Measurements from ENCODE around the gene CDHR2.
"Not testable (repeated sequence)": the region's sequence is repeated elsewhere in the genome, so short reads cannot be mapped to it uniquely, and the experiment has no call there.

Gene CDHR2

GRCh38 chr5:176550937-176551336 lies 1.8 kb downstream of the CDHR2 start:
- H3K36me3 ChIP-seq (ENCODE audit: control insufficient read depth in 4 of 4, insufficient read depth in 4 of 4, low read length in 3 of 4); H3K9me3 ChIP-seq (ENCODE audit: control extremely low read depth in 1 of 5, control insufficient read depth in 4 of 5, insufficient read depth in 2 of 5, low read depth in 1 of 5, low read length in 4 of 5); H3K27ac ChIP-seq (ENCODE audit: insufficient read depth in 1 of 2, low read depth in 1 of 2, low read length in 2 of 2, poor library complexity in 1 of 2, severe bottlenecking in 2 of 2); POLR2A ChIA-PET; DNase-seq; H3K27me3 ChIP-seq (replicated peaks in 2 of 5; ENCODE audit: control insufficient read depth in 4 of 5, insufficient read depth in 5 of 5, low read length in 4 of 5): not testable (repeated sequence)
- CTCF ChIA-PET = interaction anchor here (1.1 to 1.7 kb wide), 2 partner anchors 21 to 611 kb away, joined by 3 to 4 read pairs; no protein-coding TSS in a partner anchor
- peak overlapping the region in 3 of 7 experiments; percentile 52 to 76 (median 59) for H3K4me3 ChIP-seq (ENCODE audit: control insufficient read depth in 1 of 7, extremely low read depth in 1 of 7, insufficient read depth in 4 of 7, low read depth in 2 of 7, low read length in 6 of 7)
- peaks cover 0 to 20% (median 8%) of the 10 kb centered on the region in 4 experiments for H3K4me1 ChIP-seq (ENCODE audit: control extremely low read depth in 1 of 4, control insufficient read depth in 4 of 4, insufficient read depth in 4 of 4, low read length in 3 of 4)
- WGBS (ENCODE audit: insufficient coverage) = 74% methylated on average over 7 of the region's 11 CpGs

- Histone ChIP-seq H3K36me3 (ENCODE audit: control insufficient read depth in 4 of 4, insufficient read depth in 4 of 4, low read length in 3 of 4) (no peaks in the 10 kb centered on the region), H3K4me3 (ENCODE audit: control insufficient read depth in 1 of 7, extremely low read depth in 1 of 7, insufficient read depth in 4 of 7, low read depth in 2 of 7, low read length in 6 of 7) (no peak overlapping the region), H3K27me3 (replicated peaks in 2 of 5; ENCODE audit: control insufficient read depth in 4 of 5, insufficient read depth in 5 of 5, low read length in 4 of 5) (no peaks in the 10 kb centered on the region), H3K27ac (ENCODE audit: insufficient read depth in 1 of 2, low read depth in 1 of 2, low read length in 2 of 2, poor library complexity in 1 of 2, severe bottlenecking in 2 of 2) (no peak overlapping the region), H3K9me3 (ENCODE audit: control extremely low read depth in 1 of 5, control insufficient read depth in 4 of 5, insufficient read depth in 2 of 5, low read depth in 1 of 5, low read length in 4 of 5) (no peaks in the 10 kb centered on the region), H3K4me1 (ENCODE audit: control extremely low read depth in 1 of 4, control insufficient read depth in 4 of 4, insufficient read depth in 4 of 4, low read length in 3 of 4) (peaks cover 0 to 19% (median 8%) of the 10 kb centered on the region in 4 experiments)
- ChIA-PET POLR2A (no interaction called here), CTCF (interaction anchor here (0.5 to 1.5 kb wide), 5 partner anchors 9 to 936 kb away, joined by 3 read pairs; no protein-coding TSS in a partner anchor)
- DNase-seq = no peak
- 95% methylated on average over 10 of the region's 11 CpGs for WGBS (ENCODE audit: insufficient coverage)
Observed at GRCh38 chr5:176552332-176552869, 3.3 kb downstream of the CDHR2 start.

GRCh38 chr5:176553260-176554085 lies 4.3 kb downstream of the CDHR2 start:
- CTCF ChIA-PET = interaction anchor here (1.2 to 2.1 kb wide), 3 partner anchors 10 to 42 kb away, joined by 3 to 8 read pairs (median 3); no protein-coding TSS in a partner anchor
- WGBS (ENCODE audit: insufficient coverage) = 82% methylated on average over 11 of the region's 18 CpGs
- Histone ChIP-seq H3K4me1 (ENCODE audit: control extremely low read depth in 1 of 4, control insufficient read depth in 4 of 4, insufficient read depth in 4 of 4, low read length in 3 of 4) (peaks cover 0 to 13% (median 8%) of the 10 kb centered on the region in 4 experiments), H3K36me3 (ENCODE audit: control insufficient read depth in 4 of 4, insufficient read depth in 4 of 4, low read length in 3 of 4) (no peaks in the 10 kb centered on the region), H3K27me3 (replicated peaks in 2 of 5; ENCODE audit: control insufficient read depth in 4 of 5, insufficient read depth in 5 of 5, low read length in 4 of 5) (no peaks in the 10 kb centered on the region), H3K4me3 (ENCODE audit: control insufficient read depth in 1 of 7, extremely low read depth in 1 of 7, insufficient read depth in 4 of 7, low read depth in 2 of 7, low read length in 6 of 7) (no peak overlapping the region), H3K27ac (ENCODE audit: insufficient read depth in 1 of 2, low read depth in 1 of 2, low read length in 2 of 2, poor library complexity in 1 of 2, severe bottlenecking in 2 of 2) (no peak overlapping the region), H3K9me3 (ENCODE audit: control extremely low read depth in 1 of 5, control insufficient read depth in 4 of 5, insufficient read depth in 2 of 5, low read depth in 1 of 5, low read length in 4 of 5) (no peaks in the 10 kb centered on the region)
- no peak for DNase-seq
- POLR2A ChIA-PET = interaction anchor here (0.6 kb wide), 1 partner anchor 11 kb away, joined by 3 read pairs; no protein-coding TSS in a partner anchor

- no peak overlapping the region for H3K4me3 ChIP-seq (ENCODE audit: control insufficient read depth in 1 of 7, extremely low read depth in 1 of 7, insufficient read depth in 4 of 7, low read depth in 2 of 7, low read length in 6 of 7)
- peaks cover 0 to 17% (median 11%) of the 10 kb centered on the region in 4 experiments for H3K4me1 ChIP-seq (ENCODE audit: control extremely low read depth in 1 of 4, control insufficient read depth in 4 of 4, insufficient read depth in 4 of 4, low read length in 3 of 4)
- no peak for DNase-seq
- H3K27ac ChIP-seq (ENCODE audit: insufficient read depth in 1 of 2, low read depth in 1 of 2, low read length in 2 of 2, poor library complexity in 1 of 2, severe bottlenecking in 2 of 2) = no peak overlapping the region
- CTCF ChIA-PET = interaction anchor here (0.9 to 1.6 kb wide), 2 partner anchors 9 to 14 kb away, joined by 3 to 4 read pairs; partner anchors contain the start of gene CDHR2
- H3K27me3 ChIP-seq (replicated peaks in 2 of 5; ENCODE audit: control insufficient read depth in 4 of 5, insufficient read depth in 5 of 5, low read length in 4 of 5) = peaks cover 0 to 2% (median 0%) of the 10 kb centered on the region in 5 experiments
- H3K9me3 ChIP-seq (ENCODE audit: control extremely low read depth in 1 of 5, control insufficient read depth in 4 of 5, insufficient read depth in 2 of 5, low read depth in 1 of 5, low read length in 4 of 5) = no peaks in the 10 kb centered on the region
- 99% methylated on average over 11 of the region's 13 CpGs for WGBS (ENCODE audit: insufficient coverage)
- no peaks in the 10 kb centered on the region for H3K36me3 ChIP-seq (ENCODE audit: control insufficient read depth in 4 of 4, insufficient read depth in 4 of 4, low read length in 3 of 4)
- POLR2A ChIA-PET = interaction anchor here (0.6 kb wide), 1 partner anchor 129 kb away, joined by 4 read pairs; no protein-coding TSS in a partner anchor
Observed at GRCh38 chr5:176557846-176558245, 8.7 kb downstream of the CDHR2 start.

DNA sequence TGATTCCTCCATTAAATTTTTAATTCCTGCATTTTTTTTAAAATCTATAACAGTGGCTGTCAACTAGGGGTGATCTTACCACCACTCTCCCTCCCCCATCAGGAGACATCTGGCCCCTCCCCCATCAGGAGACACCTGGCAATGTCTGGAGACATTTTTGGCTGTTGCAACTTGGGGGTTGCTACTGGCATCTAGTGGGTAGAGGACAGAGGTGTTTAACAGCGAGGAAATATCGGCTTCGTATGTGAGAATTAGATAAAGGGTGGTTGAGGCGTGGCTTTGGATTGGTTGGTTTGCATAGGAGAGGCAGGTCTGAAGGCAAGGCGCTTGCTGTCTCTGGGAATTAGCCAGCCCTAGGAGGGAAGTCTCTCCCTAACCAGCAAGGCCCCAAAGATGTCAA lies 10.5 kb downstream of the CDHR2 start:
- DNase-seq = peak; percentile 81 to 82 (median 81)
- CTCF ChIA-PET = interaction anchor here (1.3 kb wide), 2 partner anchors 16 to 22 kb away, joined by 5 read pairs; no protein-coding TSS in a partner anchor
- H3K27ac ChIP-seq (ENCODE audit: insufficient read depth in 1 of 2, low read depth in 1 of 2, low read length in 2 of 2, poor library complexity in 1 of 2, severe bottlenecking in 2 of 2) = no peak overlapping the region
- no peaks in the 10 kb centered on the region for H3K36me3 ChIP-seq (ENCODE audit: control insufficient read depth in 4 of 4, insufficient read depth in 4 of 4, low read length in 3 of 4)
- no peak overlapping the region for H3K4me3 ChIP-seq (ENCODE audit: control insufficient read depth in 1 of 7, extremely low read depth in 1 of 7, insufficient read depth in 4 of 7, low read depth in 2 of 7, low read length in 6 of 7)
- H3K27me3 ChIP-seq (replicated peaks in 2 of 5; ENCODE audit: control insufficient read depth in 4 of 5, insufficient read depth in 5 of 5, low read length in 4 of 5) = peaks cover 0 to 2% (median 0%) of the 10 kb centered on the region in 5 experiments
- H3K9me3 ChIP-seq (ENCODE audit: control extremely low read depth in 1 of 5, control insufficient read depth in 4 of 5, insufficient read depth in 2 of 5, low read depth in 1 of 5, low read length in 4 of 5) = no peaks in the 10 kb centered on the region
- peaks cover 0 to 12% (median 10%) of the 10 kb centered on the region in 4 experiments for H3K4me1 ChIP-seq (ENCODE audit: control extremely low read depth in 1 of 4, control insufficient read depth in 4 of 4, insufficient read depth in 4 of 4, low read length in 3 of 4)
- POLR2A ChIA-PET = no interaction called here
- WGBS (ENCODE audit: insufficient coverage) = no CpG with 5 or more reads among the region's 5 CpGs

DNA sequence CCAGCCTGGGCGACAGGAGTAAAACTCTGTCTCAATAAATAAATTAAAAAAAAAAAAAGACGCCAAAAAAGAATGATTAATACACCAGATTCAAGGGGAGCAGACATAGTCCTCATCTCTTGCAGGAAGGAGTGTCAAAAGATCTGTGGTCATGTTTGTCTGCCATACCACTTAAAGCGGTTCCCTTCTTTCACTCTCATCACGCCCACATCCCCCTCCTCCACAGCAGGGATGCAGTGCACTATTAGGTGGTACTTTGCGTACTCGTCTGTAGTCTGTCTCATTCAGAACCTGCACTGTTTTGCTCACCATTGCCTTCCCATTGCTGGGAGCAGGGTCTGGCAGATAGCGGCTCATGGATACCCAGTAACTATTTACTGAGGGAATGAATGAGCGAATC lies 11.2 kb downstream of the CDHR2 start:
- Histone ChIP-seq H3K9me3 (ENCODE audit: control extremely low read depth in 1 of 5, control insufficient read depth in 4 of 5, insufficient read depth in 2 of 5, low read depth in 1 of 5, low read length in 4 of 5) (no peaks in the 10 kb centered on the region), H3K4me1 (ENCODE audit: control extremely low read depth in 1 of 4, control insufficient read depth in 4 of 4, insufficient read depth in 4 of 4, low read length in 3 of 4) (peaks cover 0 to 12% (median 10%) of the 10 kb centered on the region in 4 experiments), H3K27ac (ENCODE audit: insufficient read depth in 1 of 2, low read depth in 1 of 2, low read length in 2 of 2, poor library complexity in 1 of 2, severe bottlenecking in 2 of 2) (no peak overlapping the region), H3K36me3 (ENCODE audit: control insufficient read depth in 4 of 4, insufficient read depth in 4 of 4, low read length in 3 of 4) (no peaks in the 10 kb centered on the region), H3K4me3 (ENCODE audit: control insufficient read depth in 1 of 7, extremely low read depth in 1 of 7, insufficient read depth in 4 of 7, low read depth in 2 of 7, low read length in 6 of 7) (no peak overlapping the region), H3K27me3 (replicated peaks in 2 of 5; ENCODE audit: control insufficient read depth in 4 of 5, insufficient read depth in 5 of 5, low read length in 4 of 5) (peaks cover 0 to 2% (median 0%) of the 10 kb centered on the region in 5 experiments)
- DNase-seq = peak in 2 of 3 donors; percentile 75 to 80
- 49% methylated on average over 6 of the region's 8 CpGs for WGBS (ENCODE audit: insufficient coverage)
- ChIA-PET CTCF (no interaction called here), POLR2A (no interaction called here)

Data from common myeloid progenitor, CD34-positive (primary cell).